ENCODE measurements around the gene ACTN1. TPM values are rescaled to one million over a fixed set of nuclear protein-coding genes. Genes with fewer than 3 reads are reported as not detected.
A peak's percentile ranks its signal among the peaks of the same experiment; 100 is the strongest.

Gene ACTN1
- total RNA-seq, 1 donor: 62.5 TPM

- no peak for DNase-seq (ENCODE audit: low read depth in 2 of 3, low spot score in 2 of 3)
Observed at GRCh38 chr14:68937471-68938270, 41.4 kb downstream of the ACTN1 start.

GRCh38 chr14:68936980-68937379 is 42.1 kb downstream of the ACTN1 start:
- no peak for DNase-seq (ENCODE audit: low read depth in 2 of 3, low spot score in 2 of 3)

- no peak for DNase-seq (ENCODE audit: low read depth in 2 of 3, low spot score in 2 of 3)
Observed at GRCh38 chr14:68936476-68936875, 42.6 kb downstream of the ACTN1 start.

- DNase-seq (ENCODE audit: low read depth in 2 of 3, low spot score in 2 of 3): no peak
Observed at GRCh38 chr14:68935761-68936214, 43.3 kb downstream of the ACTN1 start.

GRCh38 chr14:68934066-68934465 is 45.0 kb downstream of the ACTN1 start:
- DNase-seq (ENCODE audit: low read depth in 2 of 3, low spot score in 2 of 3): no peak

- DNase-seq (ENCODE audit: low read depth in 2 of 3, low spot score in 2 of 3): no peak
Observed at GRCh38 chr14:68932686-68933085, 46.4 kb downstream of the ACTN1 start.

GRCh38 chr14:68932231-68932630 is 46.9 kb downstream of the ACTN1 start:
- DNase-seq (ENCODE audit: low read depth in 2 of 3, low spot score in 2 of 3): no peak

- no peak for DNase-seq (ENCODE audit: low read depth in 2 of 3, low spot score in 2 of 3)
Observed at GRCh38 chr14:68931474-68932051, 47.5 kb downstream of the ACTN1 start.

GRCh38 chr14:68931063-68931462 is 48.0 kb downstream of the ACTN1 start:
- DNase-seq (ENCODE audit: low read depth in 2 of 3, low spot score in 2 of 3): no peak

- DNase-seq (ENCODE audit: low read depth in 2 of 3, low spot score in 2 of 3): peak in 1 of 3 donors; percentile 34
Observed at GRCh38 chr14:68929623-68930307, 49.3 kb downstream of the ACTN1 start.

- DNase-seq (ENCODE audit: low read depth in 2 of 3, low spot score in 2 of 3): no peak
Observed at GRCh38 chr14:68928770-68929550, 50.1 kb downstream of the ACTN1 start.

GRCh38 chr14:68927956-68928675 is 51.0 kb downstream of the ACTN1 start:
- peak in 1 of 3 donors; percentile 35 for DNase-seq (ENCODE audit: low read depth in 2 of 3, low spot score in 2 of 3)

GRCh38 chr14:68927089-68927488 is 52.0 kb downstream of the ACTN1 start:
- no peak for DNase-seq (ENCODE audit: low read depth in 2 of 3, low spot score in 2 of 3)

- peak in 2 of 3 donors; percentile 35 to 58 for DNase-seq (ENCODE audit: low read depth in 2 of 3, low spot score in 2 of 3)
Observed at GRCh38 chr14:68926236-68926635, 52.9 kb downstream of the ACTN1 start.

- no peak for DNase-seq (ENCODE audit: low read depth in 2 of 3, low spot score in 2 of 3)
Observed at GRCh38 chr14:68925373-68925772, 53.7 kb downstream of the ACTN1 start.

GRCh38 chr14:68924186-68925158 is 54.6 kb downstream of the ACTN1 start:
- DNase-seq (ENCODE audit: low read depth in 2 of 3, low spot score in 2 of 3): peak in 1 of 3 donors; percentile 48

- DNase-seq (ENCODE audit: low read depth in 2 of 3, low spot score in 2 of 3): no peak
Observed at GRCh38 chr14:68922886-68923285, 56.2 kb downstream of the ACTN1 start.

- DNase-seq (ENCODE audit: low read depth in 2 of 3, low spot score in 2 of 3): no peak
Observed at GRCh38 chr14:68922201-68922621, 56.9 kb downstream of the ACTN1 start.

- no peak for DNase-seq (ENCODE audit: low read depth in 2 of 3, low spot score in 2 of 3)
Observed at GRCh38 chr14:68921666-68922065, 57.4 kb downstream of the ACTN1 start.

All from hematopoietic multipotent progenitor cell (in vitro differentiated cells).